GM06990 (cell line): ENCODE data around the gene SPAG9.

Source experiments
- DNase-seq: peaks from one replicate; pipeline ENCODE4 v3.0.0-alpha.2; 2011; ENCODE audit not compliant: insufficient read length; ENCODE audit errors: extremely low read depth
- H3K27me3 ChIP-seq: replicated peaks from 2 replicates; pipeline ENCODE4 v1.6.0; 2011; ENCODE audit warnings: low read length; ENCODE audit not compliant: control insufficient read depth, insufficient read depth
- H3K36me3 ChIP-seq: 2 replicates; pipeline ENCODE4 v1.5.1; 2011; ENCODE audit warnings: low read length; ENCODE audit not compliant: control insufficient read depth, insufficient read depth
- H3K4me3 ChIP-seq: replicated peaks from 2 replicates; pipeline ENCODE4 v1.5.1; 2011; ENCODE audit warnings: low read depth, mild to moderate bottlenecking, control low read depth, low read length
- TF ChIP-seq, protein P1 (sequence below): IDR thresholded peaks from 2 replicates; pipeline ENCODE4 v1.5.1; 2011; ENCODE audit warnings: low read length, control low read depth, mild to moderate bottlenecking, inconsistent platforms; ENCODE audit not compliant: insufficient read depth, poor library complexity, severe bottlenecking

Gene SPAG9

GRCh38 chr17:51016099-51016498, 104.6 kb downstream of the SPAG9 start:
- TF ChIP-seq, protein P1, sequence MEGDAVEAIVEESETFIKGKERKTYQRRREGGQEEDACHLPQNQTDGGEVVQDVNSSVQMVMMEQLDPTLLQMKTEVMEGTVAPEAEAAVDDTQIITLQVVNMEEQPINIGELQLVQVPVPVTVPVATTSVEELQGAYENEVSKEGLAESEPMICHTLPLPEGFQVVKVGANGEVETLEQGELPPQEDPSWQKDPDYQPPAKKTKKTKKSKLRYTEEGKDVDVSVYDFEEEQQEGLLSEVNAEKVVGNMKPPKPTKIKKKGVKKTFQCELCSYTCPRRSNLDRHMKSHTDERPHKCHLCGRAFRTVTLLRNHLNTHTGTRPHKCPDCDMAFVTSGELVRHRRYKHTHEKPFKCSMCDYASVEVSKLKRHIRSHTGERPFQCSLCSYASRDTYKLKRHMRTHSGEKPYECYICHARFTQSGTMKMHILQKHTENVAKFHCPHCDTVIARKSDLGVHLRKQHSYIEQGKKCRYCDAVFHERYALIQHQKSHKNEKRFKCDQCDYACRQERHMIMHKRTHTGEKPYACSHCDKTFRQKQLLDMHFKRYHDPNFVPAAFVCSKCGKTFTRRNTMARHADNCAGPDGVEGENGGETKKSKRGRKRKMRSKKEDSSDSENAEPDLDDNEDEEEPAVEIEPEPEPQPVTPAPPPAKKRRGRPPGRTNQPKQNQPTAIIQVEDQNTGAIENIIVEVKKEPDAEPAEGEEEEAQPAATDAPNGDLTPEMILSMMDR = no peak
- DNase-seq = no peak
- H3K36me3 ChIP-seq = peaks cover 1% of the 10 kb centered on the region
- H3K4me3 ChIP-seq = no peak overlapping the region
- H3K27me3 ChIP-seq = no peaks in the 10 kb centered on the region

- TF ChIP-seq, protein P1 = no peak
- no peak overlapping the region for H3K4me3 ChIP-seq
- no peaks in the 10 kb centered on the region for H3K27me3 ChIP-seq
- H3K36me3 ChIP-seq = peaks cover 1% of the 10 kb centered on the region
- no peak for DNase-seq
Observed at GRCh38 chr17:51015145-51015558, 105.5 kb downstream of the SPAG9 start.

DNA sequence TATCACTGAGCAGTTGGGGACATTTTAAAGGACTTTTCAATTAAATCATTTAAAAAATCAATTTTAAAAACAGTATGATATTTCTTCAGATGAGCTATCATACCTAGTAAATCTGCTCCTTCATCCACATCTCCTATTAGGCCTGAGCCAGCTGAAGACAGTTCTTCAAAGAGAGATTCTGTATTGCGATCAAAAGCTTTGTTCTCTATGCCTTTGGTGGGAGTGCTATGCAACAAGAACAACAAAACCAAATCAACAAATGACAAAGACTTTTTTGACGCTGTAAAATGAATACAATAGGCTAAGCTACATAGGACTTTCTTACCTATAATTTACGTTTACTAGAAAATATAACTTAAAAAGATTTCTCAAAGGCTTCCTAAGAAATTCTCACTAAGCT, 106.5 kb downstream of the SPAG9 start:
- peaks cover 1% of the 10 kb centered on the region for H3K36me3 ChIP-seq
- no peak overlapping the region for H3K4me3 ChIP-seq
- DNase-seq = no peak
- TF ChIP-seq, protein P1 = no peak
- H3K27me3 ChIP-seq = no peaks in the 10 kb centered on the region

DNA sequence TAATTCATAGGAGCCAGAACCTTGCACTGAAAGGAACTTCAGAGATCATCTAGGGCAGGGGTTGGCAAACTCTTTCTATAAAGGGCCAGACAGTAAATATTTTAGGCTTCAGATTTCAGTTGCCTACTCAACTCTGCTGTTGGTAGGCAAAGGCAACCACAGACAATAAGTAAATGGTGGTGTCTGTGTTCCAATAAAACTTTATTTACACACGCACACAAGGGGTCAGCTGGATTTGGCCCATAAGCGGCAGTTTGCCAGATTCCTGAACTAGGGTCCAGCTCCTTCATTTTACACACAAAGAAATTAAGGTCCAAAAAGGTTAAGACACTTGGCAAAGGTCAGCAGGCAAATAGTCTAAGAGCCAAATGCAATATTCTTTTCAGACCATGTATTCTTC, 107.3 kb downstream of the SPAG9 start:
- H3K27me3 ChIP-seq = no peaks in the 10 kb centered on the region
- no peak overlapping the region for H3K4me3 ChIP-seq
- TF ChIP-seq, protein P1 = no peak
- no peaks in the 10 kb centered on the region; the same call in 1 of the 2 replicates for H3K36me3 ChIP-seq
- no peak for DNase-seq

GRCh38 chr17:51012538-51012937, 108.1 kb downstream of the SPAG9 start:
- H3K27me3 ChIP-seq = no peaks in the 10 kb centered on the region
- TF ChIP-seq, protein P1 = no peak
- no peaks in the 10 kb centered on the region; the same call in 1 of the 2 replicates for H3K36me3 ChIP-seq
- no peak for DNase-seq
- H3K4me3 ChIP-seq = no peak overlapping the region

- H3K36me3 ChIP-seq = peaks cover 3% of the 10 kb centered on the region
- TF ChIP-seq, protein P1 = no peak
Observed at GRCh38 chr17:51010173-51010675, 110.4 kb downstream of the SPAG9 start.

More at GRCh38 chr17:51010173-51010675, 110.4 kb downstream of the SPAG9 start:
- no peak overlapping the region for H3K4me3 ChIP-seq
- DNase-seq = no peak
- no peaks in the 10 kb centered on the region for H3K27me3 ChIP-seq
